H9 (cell line): ENCODE data around the gene USP36. TPM values are rescaled to one million over a fixed set of nuclear protein-coding genes. Genes with fewer than 3 reads are reported as not detected.

Experiments used
- DNase-seq: peaks from one replicate; pipeline ENCODE4 v3.0.0-alpha.2; 2017
- H2AFZ ChIP-seq: one replicate; pipeline ENCODE4 v1.6.1; 2013; ENCODE audit warnings: mild to moderate bottlenecking, low read length, control low read depth, moderate library complexity
- H2AK5ac ChIP-seq: 2 replicates; pipeline ENCODE4 v1.6.1; 2013; ENCODE audit warnings: low read length, control low read depth, mixed read lengths; ENCODE audit not compliant: insufficient read length
- H2BK120ac ChIP-seq: one replicate; pipeline ENCODE4 v1.6.1; 2013; ENCODE audit warnings: low read depth, mild to moderate bottlenecking, low read length, control low read depth, inconsistent platforms; ENCODE audit not compliant: poor library complexity, severe bottlenecking
- H2BK12ac ChIP-seq: 2 replicates; pipeline ENCODE4 v1.6.1; 2013; ENCODE audit warnings: low read length, control low read depth, mixed read lengths, low read depth; ENCODE audit not compliant: insufficient read length
- H2BK15ac ChIP-seq: 2 replicates; pipeline ENCODE4 v1.6.1; 2013; ENCODE audit warnings: low read depth, low read length, control low read depth
- H2BK20ac ChIP-seq: one replicate; pipeline ENCODE4 v1.6.1; 2013; ENCODE audit warnings: low read depth, mild to moderate bottlenecking, low read length, control low read depth, inconsistent platforms; ENCODE audit not compliant: poor library complexity, severe bottlenecking
- H2BK5ac ChIP-seq: 2 replicates; pipeline ENCODE4 v1.6.1; 2013; ENCODE audit warnings: low read length, control low read depth, mixed read lengths; ENCODE audit not compliant: insufficient read length
- H3K14ac ChIP-seq: 2 replicates; pipeline ENCODE4 v1.6.1; 2013; ENCODE audit warnings: low read length, control low read depth; ENCODE audit not compliant: insufficient read depth
- H3K18ac ChIP-seq: 2 replicates; pipeline ENCODE4 v1.6.1; 2013; ENCODE audit warnings: low read depth, mild to moderate bottlenecking, mixed read lengths, low read length, control low read depth; ENCODE audit not compliant: insufficient read length
- H3K23ac ChIP-seq: 2 replicates; pipeline ENCODE4 v1.6.1; 2013; ENCODE audit warnings: low read length, control low read depth, mixed read lengths, low read depth; ENCODE audit not compliant: insufficient read length
- H3K23me2 ChIP-seq: 2 replicates; pipeline ENCODE4 v1.6.1; 2013; ENCODE audit warnings: low read depth, mild to moderate bottlenecking, mixed read lengths, low read length, control low read depth; ENCODE audit not compliant: insufficient read length, poor library complexity, severe bottlenecking
- H3K27ac ChIP-seq: 2 replicates; pipeline ENCODE4 v1.5.1; 2013; ENCODE audit warnings: low read length, control low read depth, mixed read lengths, low read depth; ENCODE audit not compliant: insufficient read length
- H3K27me3 ChIP-seq: 2 replicates; pipeline ENCODE4 v1.6.1; 2013; ENCODE audit warnings: low read length, control low read depth, inconsistent platforms; ENCODE audit not compliant: insufficient read depth
- H3K4ac ChIP-seq: 2 replicates; pipeline ENCODE4 v1.6.1; 2013; ENCODE audit warnings: low read depth, mild to moderate bottlenecking, control low read depth, inconsistent platforms, low read length, moderate library complexity
- H3K4me1 ChIP-seq: 2 replicates; pipeline ENCODE4 v1.6.1; 2013; ENCODE audit warnings: low read length, control low read depth, inconsistent platforms; ENCODE audit not compliant: insufficient read depth
- H3K4me2 ChIP-seq: 2 replicates; pipeline ENCODE4 v1.6.1; 2013; ENCODE audit warnings: low read length, control low read depth, mixed read lengths; ENCODE audit not compliant: insufficient read length, insufficient read depth
- H3K56ac ChIP-seq: 2 replicates; pipeline ENCODE4 v1.6.1; 2013; ENCODE audit warnings: low read depth, mild to moderate bottlenecking, mixed read lengths, low read length, control low read depth; ENCODE audit not compliant: insufficient read length
- H3K79me1 ChIP-seq: 2 replicates; pipeline ENCODE4 v1.6.1; 2013; ENCODE audit warnings: low read depth, mild to moderate bottlenecking, moderate library complexity, low read length, control low read depth, inconsistent platforms; ENCODE audit not compliant: insufficient read depth, poor library complexity, severe bottlenecking
- H3K79me2 ChIP-seq: 2 replicates; pipeline ENCODE4 v1.6.1; 2013; ENCODE audit warnings: low read length, control low read depth, inconsistent platforms; ENCODE audit not compliant: insufficient read depth
- H3K9ac ChIP-seq: 2 replicates; pipeline ENCODE4 v1.6.1; 2013; ENCODE audit warnings: low read length, control low read depth, mixed read lengths; ENCODE audit not compliant: insufficient read length; ENCODE audit errors: extremely low read depth
- H3K9me3 ChIP-seq: one replicate; pipeline ENCODE4 v1.6.1; 2013; ENCODE audit warnings: low read depth, low read length, inconsistent platforms; ENCODE audit not compliant: control insufficient read depth
- H3T11ph ChIP-seq: one replicate; pipeline ENCODE4 v1.6.1; 2013; ENCODE audit warnings: mild to moderate bottlenecking, low read length, control low read depth, inconsistent platforms
- H4K20me1 ChIP-seq: one replicate; pipeline ENCODE4 v1.6.1; 2013; ENCODE audit not compliant: control insufficient read depth, insufficient read length, insufficient read depth
- H4K5ac ChIP-seq: 2 replicates; pipeline ENCODE4 v1.6.1; 2013; ENCODE audit warnings: low read depth, mild to moderate bottlenecking, mixed read lengths, low read length, control low read depth; ENCODE audit not compliant: insufficient read length
- H4K8ac ChIP-seq: replicated peaks from 2 replicates; pipeline ENCODE4 v1.6.1; 2013; ENCODE audit warnings: low read length, control low read depth, mixed read lengths, low read depth; ENCODE audit not compliant: insufficient read length
- H4K91ac ChIP-seq: 2 replicates; pipeline ENCODE4 v1.6.1; 2013; ENCODE audit warnings: low read depth, mild to moderate bottlenecking, moderate library complexity, mixed read lengths, low read length, control low read depth; ENCODE audit not compliant: insufficient read length
- H3K27ac Mint-ChIP-seq, 3 experiments: 2 replicates in 2 of 3; 3 replicates in 1 of 3; pipeline ENCODE4 v1.8.0; 2020 to 2021; ENCODE audit warnings: mixed read lengths in 3 of 3, mild to moderate bottlenecking in 1 of 3, moderate library complexity in 1 of 3
- H3K27me3 Mint-ChIP-seq: 2 replicates; pipeline ENCODE4 v1.8.0; 2021; ENCODE audit warnings: low read depth, mild to moderate bottlenecking, moderate library complexity, mixed read lengths
- H3K36me3 Mint-ChIP-seq, 3 experiments: 2 replicates in 2 of 3; 3 replicates in 1 of 3; pipeline ENCODE4 v1.8.0; 2020 to 2021; ENCODE audit warnings: low read depth in 3 of 3, mixed read lengths in 3 of 3; ENCODE audit not compliant: insufficient read depth in 1 of 3
- H3K4me1 Mint-ChIP-seq, 2 experiments: 2 replicates each; pipeline ENCODE4 v1.8.0; 2020; ENCODE audit warnings: mixed read lengths in 2 of 2
- H3K4me3 Mint-ChIP-seq, 2 experiments: 2 replicates in 1 of 2; 3 replicates in 1 of 2; pipeline ENCODE4 v1.8.0; 2020 to 2021; ENCODE audit warnings: mild to moderate bottlenecking in 2 of 2, mixed read lengths in 2 of 2, moderate library complexity in 1 of 2
- H3K9me3 Mint-ChIP-seq, 2 experiments: 2 replicates in 1 of 2; 3 replicates in 1 of 2; pipeline ENCODE4 v1.8.0; 2020; ENCODE audit warnings: mild to moderate bottlenecking in 2 of 2, mixed read lengths in 2 of 2, moderate library complexity in 1 of 2
- CTCF ChIP-seq: fragments of 200-600 bp; sonication (generic); conservative IDR thresholded peaks from 3 replicates; pipeline ENCODE4 v1.8.0; 2021; ENCODE audit warnings: antibody characterized with exemption, mild to moderate bottlenecking
- WGBS: extraction: QIAGEN DNeasy Blood & Tissue Kit; methylation state at CpG from one replicate; pipeline ENCODE4 v1.1.7; 2013; ENCODE audit warnings: missing lambda C conversion rate, low lambda C conversion rate, mixed read lengths; ENCODE audit not compliant: insufficient read length; ENCODE audit errors: extremely low coverage; 5-methylcytosine and 5-hydroxymethylcytosine counted together
- total RNA-seq: library from RNA; stranded (reverse); gene quantifications from 2 replicates; pipeline ENCODE4 v1.2.1, GENCODE V29; 2021

USP36 gene
- total RNA-seq, 1 experiment from 2014 or later: 106 TPM

- H3K56ac ChIP-seq: no peak overlapping the region
- no peak for TF ChIP-seq CTCF
- no peaks in the 10 kb centered on the region for H4K20me1 ChIP-seq
- no peak overlapping the region for H2BK12ac ChIP-seq
- no peak overlapping the region for H2BK120ac ChIP-seq
- H4K8ac ChIP-seq: no peak overlapping the region
- no peaks in the 10 kb centered on the region; the same call in 1 of the 2 replicates for H3K27me3 Mint-ChIP-seq
- H3K9me3 Mint-ChIP-seq: no peaks in the 10 kb centered on the region
- no peak overlapping the region for H3K9ac ChIP-seq
- no peak overlapping the region for H3K18ac ChIP-seq
- H3K79me1 ChIP-seq: no peaks in the 10 kb centered on the region
- H3K27ac Mint-ChIP-seq: peak overlapping the region in 1 of 3 experiments; percentile 90; a peak in 3 of 7 replicates
- no peak overlapping the region for H3K14ac ChIP-seq
- H3K23me2 ChIP-seq: no peaks in the 10 kb centered on the region
- no CpG with 5 or more reads among the region's 14 CpGs for WGBS
- no peak overlapping the region for H2BK15ac ChIP-seq
- no peak for DNase-seq
- H2AFZ ChIP-seq: no peak overlapping the region
- no peaks in the 10 kb centered on the region for H3K9me3 ChIP-seq
- H3K4me2 ChIP-seq: no peak overlapping the region
- no peak overlapping the region for H3K4ac ChIP-seq
- H2AK5ac ChIP-seq: no peak overlapping the region
- no peak overlapping the region for H3K4me3 Mint-ChIP-seq
- H3K27ac ChIP-seq: no peak overlapping the region
- no peak overlapping the region for H3T11ph ChIP-seq
- H3K4me1 Mint-ChIP-seq: no peaks in the 10 kb centered on the region
- H3K23ac ChIP-seq: no peak overlapping the region
- H4K91ac ChIP-seq: no peak overlapping the region
- H2BK5ac ChIP-seq: no peak overlapping the region
- H2BK20ac ChIP-seq: no peak overlapping the region
- peaks cover 55 to 87% (median 81%) of the 10 kb centered on the region in 3 experiments; a peak in 6 of 7 replicates for H3K36me3 Mint-ChIP-seq
- H4K5ac ChIP-seq: no peak overlapping the region
- no peaks in the 10 kb centered on the region for H3K4me1 ChIP-seq
- no peaks in the 10 kb centered on the region for H3K27me3 ChIP-seq
- no peaks in the 10 kb centered on the region for H3K79me2 ChIP-seq
Measured at GRCh38 chr17:78805301-78805700, 35.3 kb downstream of the USP36 start.
